Thoracic aorta (tissue), 2 donors: ENCODE results near the gene SYP. TPM values are rescaled to one million over a fixed set of nuclear protein-coding genes. Genes with fewer than 3 reads are reported as not detected.

Experiments
- ATAC-seq: fragments of 150-250 bp; one replicate; pipeline ENCODE4 v1.8.0; 2017; ENCODE audit warnings: low read depth; ENCODE audit not compliant: insufficient number of reproducible peaks, low FRiP score
- DNase-seq: peaks from one replicate; pipeline ENCODE4 v3.0.0-alpha.2; 2020; ENCODE audit warnings: low spot score
- H3K27ac ChIP-seq, 2 donors: fragments of 200-600 bp; sonication (generic); 1 replicate in 1 of 2; 2 replicates in 1 of 2; pipeline ENCODE4 v1.5.1; 2016; ENCODE audit warnings: mild to moderate bottlenecking in 2 of 2, moderate library complexity in 2 of 2
- H3K27me3 ChIP-seq: fragments of 200-600 bp; sonication (generic); replicated peaks from 2 replicates; pipeline ENCODE4 v1.6.0; 2016; ENCODE audit warnings: mild to moderate bottlenecking; ENCODE audit not compliant: insufficient read depth
- H3K36me3 ChIP-seq: fragments of 200-600 bp; sonication (generic); one replicate; pipeline ENCODE4 v1.5.1; 2016
- H3K4me1 ChIP-seq, 2 donors: fragments of 200-600 bp; sonication (generic); 1 replicate in 1 of 2; 2 replicates in 1 of 2; pipeline versions ENCODE4 v1.5.1 to v1.6.0; 2016; ENCODE audit warnings: low read depth in 2 of 2, mild to moderate bottlenecking in 1 of 2; ENCODE audit not compliant: control insufficient read depth in 1 of 2
- H3K4me3 ChIP-seq: fragments of 200-600 bp; sonication (generic); 2 replicates; pipeline ENCODE4 v1.5.1; 2016; ENCODE audit warnings: mild to moderate bottlenecking
- H3K9me3 ChIP-seq: fragments of 200-600 bp; sonication (generic); 2 replicates; pipeline ENCODE4 v1.5.1; 2016
- CTCF ChIP-seq: fragments of 200-600 bp; sonication (generic); IDR thresholded peaks from one replicate; pipeline ENCODE4 v1.5.1; 2019; ENCODE audit warnings: antibody characterized with exemption
- total RNA-seq, 2 donors: library from RNA; depleted of rRNA; stranded (reverse); fragments of >200 nt; gene quantifications; one replicate each; pipeline versions ENCODE4 v1.1.0 to v1.2.3, GENCODE V29; 2016

Gene SYP
- total RNA-seq, 2 donors from 2014 or later: 3.2 to 6.9 TPM

GRCh38 chrX:49237060-49237459 is 37.1 kb upstream of the SYP start:
- no peak for TF ChIP-seq CTCF
- no peak overlapping the region for H3K4me3 ChIP-seq
- H3K27ac ChIP-seq: no peak overlapping the region
- DNase-seq (no peak), ATAC-seq (no peak)
- no peaks in the 10 kb centered on the region for H3K4me1 ChIP-seq
- no peaks in the 10 kb centered on the region for H3K27me3 ChIP-seq
- H3K36me3 ChIP-seq: no peaks in the 10 kb centered on the region
- H3K9me3 ChIP-seq: no peaks in the 10 kb centered on the region

- no peak overlapping the region for H3K4me3 ChIP-seq
- ATAC-seq (no peak), DNase-seq (no peak)
- no peak for TF ChIP-seq CTCF
- no peaks in the 10 kb centered on the region for H3K36me3 ChIP-seq
- H3K27me3 ChIP-seq: no peaks in the 10 kb centered on the region
- H3K4me1 ChIP-seq: no peaks in the 10 kb centered on the region
- no peak overlapping the region for H3K27ac ChIP-seq
- H3K9me3 ChIP-seq: no peaks in the 10 kb centered on the region
These were observed 34.0 kb upstream of the SYP start for GRCh38 chrX:49233887-49234555.

- no peak for TF ChIP-seq CTCF
- Histone ChIP-seq H3K9me3 (no peaks in the 10 kb centered on the region), H3K27ac (no peak within 1 kb of the TSS), H3K4me1 (no peaks in the 10 kb centered on the region), H3K36me3 (no peaks in the 10 kb centered on the region), H3K27me3 (no peaks in the 10 kb centered on the region), H3K4me3 (no peak within 1 kb of the TSS)
- ATAC-seq: no peak
- DNase-seq: no peak
These were observed 33.2 kb upstream of the SYP start, which contains the start of gene CACNA1F for GRCh38 chrX:49233176-49233575. TSS of gene CACNA1F (minus strand) at chrX:49233340. CDS start at chrX:49233309, 31 bp downstream.

- H3K9me3 ChIP-seq: no peaks in the 10 kb centered on the region
- DNase-seq (no peak), ATAC-seq (no peak)
- no peak for TF ChIP-seq CTCF
- no peaks in the 10 kb centered on the region for H3K4me1 ChIP-seq
- H3K27ac ChIP-seq: no peak overlapping the region
- H3K36me3 ChIP-seq: no peaks in the 10 kb centered on the region
- no peak overlapping the region for H3K4me3 ChIP-seq
- H3K27me3 ChIP-seq: no peaks in the 10 kb centered on the region
These were observed 32.5 kb upstream of the SYP start for GRCh38 chrX:49232525-49232924.

- H3K4me1 ChIP-seq: no peaks in the 10 kb centered on the region
- no peaks in the 10 kb centered on the region for H3K27me3 ChIP-seq
- H3K4me3 ChIP-seq: no peak overlapping the region
- H3K9me3 ChIP-seq: no peaks in the 10 kb centered on the region
- no peak for DNase-seq
- no peak for TF ChIP-seq CTCF
- no peak overlapping the region for H3K27ac ChIP-seq
- no peaks in the 10 kb centered on the region for H3K36me3 ChIP-seq
- no peak for ATAC-seq
These were observed 31.5 kb upstream of the SYP start for GRCh38 chrX:49231333-49232000.
